Uterus (tissue), 4 donors: Measurements from ENCODE around the gene IQCE. TPM values are rescaled to one million over a fixed set of nuclear protein-coding genes. Genes with fewer than 3 reads are reported as not detected.

Experiments used
- DNase-seq, 2 donors: peaks; one replicate each; pipeline ENCODE4 v3.0.0-alpha.2; 2019 to 2020
- H3K27ac ChIP-seq, 2 donors: fragments of 200-600 bp; sonication (generic); 1 replicate in 1 of 2; 2 replicates in 1 of 2; pipeline ENCODE4 v1.5.1; 2016 to 2018
- H3K27me3 ChIP-seq, 2 donors: fragments of 200-600 bp; sonication (generic); one replicate each; pipeline ENCODE4 v1.5.1; 2018 to 2019; ENCODE audit warnings: control low read depth in 1 of 2
- H3K36me3 ChIP-seq, 2 donors: fragments of 200-600 bp; sonication (generic); one replicate each; pipeline ENCODE4 v1.5.1; 2019; ENCODE audit warnings: control low read depth in 1 of 2
- H3K4me1 ChIP-seq, 2 donors: fragments of 200-600 bp; sonication (generic); one replicate each; pipeline ENCODE4 v1.5.1; 2018 to 2019; ENCODE audit warnings: control low read depth in 1 of 2
- H3K4me3 ChIP-seq, 2 donors: fragments of 200-600 bp; sonication (generic); 1 replicate in 1 of 2; 2 replicates in 1 of 2; pipeline ENCODE4 v1.5.1; 2018 to 2019; ENCODE audit warnings: mild to moderate bottlenecking in 1 of 2
- H3K9me3 ChIP-seq, 2 donors: fragments of 200-600 bp; sonication (generic); one replicate each; pipeline ENCODE4 v1.5.1; 2019; ENCODE audit warnings: control low read depth in 1 of 2
- POLR2A ChIP-seq, 2 donors: fragments of 450-650 bp; IDR thresholded peaks; one replicate each; pipeline ENCODE4 v1.6.1; 2016; ENCODE audit warnings: antibody characterized with exemption in 2 of 2, mild to moderate bottlenecking in 1 of 2, moderate library complexity in 1 of 2
- intact Hi-C: fragments of 100-400 bp; cut with DNase I; formaldehyde crosslinking; loops from one replicate; pipeline ENCODE4 v1.15.1; 2023; ENCODE audit warnings: low total_unique reads
- total RNA-seq, 4 donors: library from RNA; depleted of rRNA in 3 of 4; stranded (reverse); fragments of >200 nt in 3 of 4; gene quantifications; one replicate each; pipeline versions ENCODE4 v1.1.0 to v1.2.4, GENCODE V29; 2014 to 2023
- TF ChIP-seq, protein P1 (sequence below), 4 experiments: fragments of 200-600 bp in 2 of 4; fragments of 450-650 bp in 2 of 4; sonication (generic) in 2 of 4; IDR thresholded peaks; one replicate each; pipeline ENCODE4 v1.5.1; 2016 to 2019; ENCODE audit warnings: antibody characterized with exemption in 4 of 4, mild to moderate bottlenecking in 2 of 4, moderate library complexity in 1 of 4
- donor health status: DM: yes; HTN: yes; CAD: no.

IQCE gene
- total RNA-seq, 4 donors from 2014 or later: 6.8 to 28.0 (median 16.9) TPM

DNA sequence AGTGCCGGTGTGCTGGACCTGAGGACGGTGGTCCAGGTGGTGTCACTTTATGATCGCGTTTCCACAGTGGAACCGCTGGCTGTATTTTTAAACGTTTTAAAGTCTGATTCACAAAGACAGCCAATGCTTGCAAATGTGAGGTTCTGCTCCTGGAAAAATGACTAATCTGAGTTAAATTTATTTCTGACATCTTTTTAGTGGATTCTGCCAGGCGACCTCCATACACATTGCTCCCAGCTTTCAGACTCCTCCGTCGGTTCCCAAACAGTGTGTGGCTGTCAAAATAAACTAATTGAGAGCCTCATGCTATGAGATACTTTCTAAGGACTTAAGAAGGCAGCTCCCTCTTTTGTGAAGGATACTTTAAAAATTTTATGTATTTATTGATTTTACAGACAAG is 60.3 kb downstream of the IQCE start:
- no peaks in the 10 kb centered on the region for H3K9me3 ChIP-seq
- no peak overlapping the region for H3K4me3 ChIP-seq
- no peak overlapping the region for H3K27ac ChIP-seq
- no peak for DNase-seq
- H3K36me3 ChIP-seq: no peaks in the 10 kb centered on the region
- peaks cover 4 to 11% of the 10 kb centered on the region in 2 donors for H3K4me1 ChIP-seq
- intact Hi-C loops: no loop called here
- TF ChIP-seq, protein P1, sequence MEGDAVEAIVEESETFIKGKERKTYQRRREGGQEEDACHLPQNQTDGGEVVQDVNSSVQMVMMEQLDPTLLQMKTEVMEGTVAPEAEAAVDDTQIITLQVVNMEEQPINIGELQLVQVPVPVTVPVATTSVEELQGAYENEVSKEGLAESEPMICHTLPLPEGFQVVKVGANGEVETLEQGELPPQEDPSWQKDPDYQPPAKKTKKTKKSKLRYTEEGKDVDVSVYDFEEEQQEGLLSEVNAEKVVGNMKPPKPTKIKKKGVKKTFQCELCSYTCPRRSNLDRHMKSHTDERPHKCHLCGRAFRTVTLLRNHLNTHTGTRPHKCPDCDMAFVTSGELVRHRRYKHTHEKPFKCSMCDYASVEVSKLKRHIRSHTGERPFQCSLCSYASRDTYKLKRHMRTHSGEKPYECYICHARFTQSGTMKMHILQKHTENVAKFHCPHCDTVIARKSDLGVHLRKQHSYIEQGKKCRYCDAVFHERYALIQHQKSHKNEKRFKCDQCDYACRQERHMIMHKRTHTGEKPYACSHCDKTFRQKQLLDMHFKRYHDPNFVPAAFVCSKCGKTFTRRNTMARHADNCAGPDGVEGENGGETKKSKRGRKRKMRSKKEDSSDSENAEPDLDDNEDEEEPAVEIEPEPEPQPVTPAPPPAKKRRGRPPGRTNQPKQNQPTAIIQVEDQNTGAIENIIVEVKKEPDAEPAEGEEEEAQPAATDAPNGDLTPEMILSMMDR (IDR thresholded peaks at IDR 0.05): no peak
- no peak for TF ChIP-seq POLR2A (IDR thresholded peaks at IDR 0.05)
- H3K27me3 ChIP-seq: no peaks in the 10 kb centered on the region

DNA sequence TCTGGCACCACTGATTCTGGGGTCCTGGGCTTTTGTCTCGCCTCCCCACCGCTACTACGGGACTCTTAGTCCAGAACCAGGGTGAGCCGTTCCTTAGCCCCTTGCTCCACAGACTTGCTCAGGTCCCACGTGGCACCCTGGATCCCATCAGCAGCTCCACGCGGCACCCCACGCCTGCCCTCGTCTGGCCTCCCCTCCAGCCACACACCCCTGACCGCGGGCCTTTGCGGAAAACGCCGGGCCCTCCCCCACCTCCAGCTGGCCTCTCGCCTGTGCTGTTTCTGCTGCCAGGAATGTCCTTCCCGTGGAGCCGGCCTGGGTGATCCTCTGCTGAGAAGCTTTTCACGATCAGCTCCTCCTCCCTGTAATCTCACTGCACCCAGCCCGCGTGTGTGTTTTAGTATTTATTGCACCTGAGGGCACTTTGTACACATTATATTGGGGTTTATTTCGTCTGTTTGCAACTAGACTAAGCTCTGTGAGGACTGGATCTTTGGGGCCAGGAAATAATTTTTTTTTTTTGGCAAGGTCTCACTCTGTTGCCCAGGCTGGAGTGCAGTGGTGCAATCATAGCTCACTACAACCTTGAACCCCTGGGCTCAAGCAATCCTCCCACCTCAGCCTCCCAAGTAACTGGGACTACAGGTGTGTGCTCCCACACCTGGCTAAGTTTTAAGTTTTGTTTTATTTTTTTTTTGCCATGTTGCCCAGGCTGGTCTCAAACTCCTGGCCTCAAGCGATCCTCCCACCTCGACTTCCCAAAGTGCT is 62.5 kb downstream of the IQCE start:
- Histone ChIP-seq H3K4me3 (no peak overlapping the region), H3K27me3 (no peaks in the 10 kb centered on the region), H3K36me3 (no peaks in the 10 kb centered on the region), H3K27ac (no peak overlapping the region), H3K4me1 (peaks cover 4 to 11% of the 10 kb centered on the region in 2 donors), H3K9me3 (no peaks in the 10 kb centered on the region)
- no peak for TF ChIP-seq POLR2A (IDR thresholded peaks at IDR 0.05)
- TF ChIP-seq, protein P1 (IDR thresholded peaks at IDR 0.05): no peak
- intact Hi-C loops: no loop called here
- DNase-seq: peak; percentile 68 to 84

DNA sequence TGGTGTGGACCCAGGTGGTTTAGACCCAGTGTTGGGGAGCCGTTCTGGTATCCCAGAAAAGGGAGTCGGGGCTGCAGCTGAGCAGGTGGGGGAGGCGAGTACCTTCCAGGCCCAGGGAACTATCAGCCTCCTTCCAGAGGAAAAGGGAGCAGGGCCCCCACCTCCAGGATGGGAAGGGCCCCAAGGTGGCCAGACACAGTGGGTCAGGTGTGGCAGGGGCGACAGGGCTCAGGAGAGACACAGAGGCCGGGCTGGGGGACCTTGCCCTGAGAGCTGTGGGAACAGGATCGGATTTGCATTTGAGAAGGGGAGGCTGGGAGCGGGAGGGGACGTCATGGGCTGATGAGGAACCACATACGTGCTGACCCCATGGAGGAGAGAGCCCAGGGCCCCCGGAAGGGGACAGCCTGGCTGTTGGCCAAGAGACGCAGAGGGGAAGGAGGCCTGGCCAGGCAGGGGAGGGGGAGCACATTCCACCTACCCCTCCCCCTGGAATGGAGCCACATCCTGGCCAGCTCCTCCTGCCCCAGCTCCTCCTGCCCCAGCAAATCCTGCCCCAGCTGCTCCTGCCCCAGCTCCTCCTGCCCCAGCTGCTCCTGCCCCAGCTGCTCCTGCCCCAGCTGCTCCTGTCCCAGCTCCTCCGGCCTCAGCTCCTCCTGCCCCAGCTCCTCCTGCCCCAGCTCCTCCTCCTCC is 63.3 kb downstream of the IQCE start:
- Histone ChIP-seq H3K27ac (no peak overlapping the region), H3K27me3 (no peaks in the 10 kb centered on the region), H3K9me3 (no peaks in the 10 kb centered on the region), H3K4me1 (peaks cover 7 to 14% of the 10 kb centered on the region in 2 donors), H3K36me3 (no peaks in the 10 kb centered on the region), H3K4me3 (no peak overlapping the region)
- intact Hi-C loops: no loop called here
- no peak for DNase-seq
- no peak for TF ChIP-seq POLR2A (IDR thresholded peaks at IDR 0.05)
- TF ChIP-seq, protein P1 (IDR thresholded peaks at IDR 0.05): no peak

DNA sequence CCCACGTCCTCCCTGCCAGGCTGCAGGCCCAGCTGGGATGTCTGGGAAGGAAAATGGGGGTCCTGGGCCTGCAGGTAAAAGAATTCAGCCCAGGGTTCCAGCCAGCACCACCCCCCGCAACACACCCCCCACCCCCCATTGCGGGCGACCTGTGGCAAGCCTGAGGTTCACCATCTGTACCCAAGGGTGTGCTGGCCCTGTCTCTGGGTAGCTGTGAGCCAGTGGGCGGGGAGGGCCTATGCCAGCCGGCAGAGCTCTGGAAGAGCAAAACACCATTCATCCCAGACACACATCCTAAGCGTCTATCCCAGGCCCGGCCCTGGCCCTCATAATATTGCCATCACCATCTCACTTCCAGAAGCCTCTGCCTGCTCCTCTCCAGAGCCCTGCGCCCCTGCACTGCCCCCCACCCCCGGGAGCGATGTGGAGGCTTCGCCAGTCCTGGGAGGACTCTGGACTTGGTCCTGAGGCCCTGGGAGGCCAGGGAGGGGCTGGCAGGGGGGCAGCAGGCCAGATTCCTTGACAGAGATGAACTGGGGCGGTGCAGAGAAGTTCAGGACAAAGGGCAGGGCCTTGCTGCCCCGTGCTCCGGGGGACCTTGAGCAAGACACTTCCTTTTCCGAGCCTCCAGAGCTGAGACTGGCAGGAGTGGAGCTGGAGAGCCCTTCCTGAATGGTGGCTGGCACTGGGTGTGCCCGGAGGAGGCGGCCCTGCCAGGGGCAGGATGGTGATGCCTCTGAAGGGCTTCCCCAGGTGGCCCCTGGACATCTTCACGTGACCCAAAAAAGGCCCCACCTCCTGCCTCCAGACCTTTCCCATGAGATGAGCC is 64.3 kb downstream of the IQCE start:
- Histone ChIP-seq H3K27ac (no peak overlapping the region), H3K27me3 (no peaks in the 10 kb centered on the region), H3K9me3 (no peaks in the 10 kb centered on the region), H3K36me3 (no peaks in the 10 kb centered on the region), H3K4me1 (peaks cover 7 to 14% of the 10 kb centered on the region in 2 donors), H3K4me3 (no peak overlapping the region)
- intact Hi-C loops: no loop called here
- peak in 1 of 2 donors; percentile 28 for DNase-seq
- TF ChIP-seq POLR2A (IDR thresholded peaks at IDR 0.05): no peak
- TF ChIP-seq, protein P1 (IDR thresholded peaks at IDR 0.05): no peak
